HCT116 (cell line): ENCODE measurements around the gene MAML3.

Experiments used
- EZH2 ChIP-seq: fragments of 200-600 bp; sonication (generic); IDR thresholded peaks from 2 replicates; pipeline ENCODE4 v1.6.1; 2017; ENCODE audit warnings: antibody characterized with exemption, mixed run types
- EZH2phosphoT487 ChIP-seq: fragments of 200-600 bp; IDR thresholded peaks from 2 replicates; pipeline ENCODE4 v1.6.1; 2018; ENCODE audit warnings: antibody characterized with exemption, borderline replicate concordance
- POLR2A ChIP-seq: IDR thresholded peaks from 2 replicates; pipeline ENCODE4 v1.7.0; 2011; ENCODE audit warnings: borderline replicate concordance; ENCODE audit not compliant: insufficient read depth, insufficient read length; ENCODE audit errors: extremely low read depth
- POLR2AphosphoS5 ChIP-seq: IDR thresholded peaks from 2 replicates; pipeline ENCODE4 v1.6.1; 2011; ENCODE audit warnings: mild to moderate bottlenecking, low read depth, low read length, moderate library complexity
- SIN3A ChIP-seq: IDR thresholded peaks from 2 replicates; pipeline ENCODE4 v1.6.1; 2012; ENCODE audit warnings: low read depth
- SP1 ChIP-seq: IDR thresholded peaks from 2 replicates; pipeline ENCODE4 v1.6.1; 2012; ENCODE audit warnings: low read depth
- TCF7L2 ChIP-seq: IDR thresholded peaks from 2 replicates; pipeline ENCODE4 v1.7.0; 2011; ENCODE audit warnings: borderline replicate concordance, inconsistent platforms; ENCODE audit not compliant: insufficient read depth, insufficient read length; ENCODE audit errors: extremely low read depth
- YY1 ChIP-seq: IDR thresholded peaks from 2 replicates; pipeline ENCODE4 v1.6.1; 2011; ENCODE audit warnings: low read length, low read depth, moderate library complexity, mild to moderate bottlenecking; ENCODE audit not compliant: insufficient replicate concordance; ENCODE audit errors: extremely low read depth
- ZNF274 ChIP-seq: fragments of 200-500 bp; sonication (Bioruptor generic); IDR thresholded peaks from 2 replicates; pipeline ENCODE4 v1.6.1; 2014; ENCODE audit warnings: mild to moderate bottlenecking, low read depth, low read length, inconsistent platforms
- TF ChIP-seq, protein P1 (sequence below), 3 experiments: fragments of 200-600 bp in 1 of 3; sonication (generic) in 1 of 3; IDR thresholded peaks in 2 of 3; conservative IDR thresholded peaks in 1 of 3; 2 replicates each; pipeline ENCODE4 v1.5.1; 2012 to 2017; ENCODE audit warnings: low read depth in 2 of 3, low read length in 2 of 3, antibody characterized with exemption in 1 of 3, borderline replicate concordance in 1 of 3, control low read depth in 1 of 3, mild to moderate bottlenecking in 1 of 3, mixed read lengths in 1 of 3, mixed run types in 1 of 3, moderate library complexity in 1 of 3; ENCODE audit not compliant: insufficient read depth in 1 of 3

DNA sequence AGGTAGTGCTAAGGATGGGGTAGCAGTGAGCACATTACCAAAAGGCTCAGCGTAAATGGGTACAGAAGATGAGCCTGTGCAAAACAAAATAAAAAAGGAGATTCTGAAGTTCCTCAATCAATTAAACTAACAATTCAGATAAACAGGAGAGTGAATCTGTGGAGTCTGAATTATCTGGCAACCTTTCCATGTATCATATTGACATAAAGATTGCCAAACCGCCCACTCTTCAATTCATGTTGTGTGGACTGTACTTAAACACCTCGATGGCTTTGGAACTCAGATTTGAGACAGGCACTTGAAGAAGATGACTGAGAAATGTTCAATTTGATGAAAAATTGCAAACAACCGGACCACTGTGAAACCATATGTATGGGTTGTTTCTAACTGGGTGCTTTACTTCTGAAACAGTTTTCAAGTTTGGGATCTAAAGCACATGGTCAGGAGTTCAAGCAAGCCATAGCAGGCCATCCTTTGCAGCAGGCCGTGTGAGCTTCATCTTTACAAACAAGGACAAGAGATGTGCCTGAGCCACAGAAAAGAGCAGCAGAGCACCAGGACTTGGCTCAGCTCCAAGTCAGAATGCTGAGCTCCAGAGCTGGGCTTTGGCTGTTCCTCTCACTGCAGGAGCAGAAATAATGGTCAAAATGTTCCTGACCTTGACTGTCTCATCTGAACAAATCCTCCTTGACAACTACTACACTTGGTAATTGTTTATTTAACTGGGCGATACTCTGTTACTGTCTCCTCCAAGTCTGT lies 380.2 kb downstream of the MAML3 start:
- TF ChIP-seq POLR2AphosphoS5 (no peak), EZH2phosphoT487 (no peak), TCF7L2 (no peak), POLR2A (no peak), SIN3A (no peak), EZH2 (no peak), YY1 (no peak), SP1 (no peak), ZNF274 (no peak)
- TF ChIP-seq, protein P1, sequence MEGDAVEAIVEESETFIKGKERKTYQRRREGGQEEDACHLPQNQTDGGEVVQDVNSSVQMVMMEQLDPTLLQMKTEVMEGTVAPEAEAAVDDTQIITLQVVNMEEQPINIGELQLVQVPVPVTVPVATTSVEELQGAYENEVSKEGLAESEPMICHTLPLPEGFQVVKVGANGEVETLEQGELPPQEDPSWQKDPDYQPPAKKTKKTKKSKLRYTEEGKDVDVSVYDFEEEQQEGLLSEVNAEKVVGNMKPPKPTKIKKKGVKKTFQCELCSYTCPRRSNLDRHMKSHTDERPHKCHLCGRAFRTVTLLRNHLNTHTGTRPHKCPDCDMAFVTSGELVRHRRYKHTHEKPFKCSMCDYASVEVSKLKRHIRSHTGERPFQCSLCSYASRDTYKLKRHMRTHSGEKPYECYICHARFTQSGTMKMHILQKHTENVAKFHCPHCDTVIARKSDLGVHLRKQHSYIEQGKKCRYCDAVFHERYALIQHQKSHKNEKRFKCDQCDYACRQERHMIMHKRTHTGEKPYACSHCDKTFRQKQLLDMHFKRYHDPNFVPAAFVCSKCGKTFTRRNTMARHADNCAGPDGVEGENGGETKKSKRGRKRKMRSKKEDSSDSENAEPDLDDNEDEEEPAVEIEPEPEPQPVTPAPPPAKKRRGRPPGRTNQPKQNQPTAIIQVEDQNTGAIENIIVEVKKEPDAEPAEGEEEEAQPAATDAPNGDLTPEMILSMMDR (IDR thresholded peaks at IDR 0.05 in 2 of 3, conservative IDR thresholded peaks at IDR 0.05 in 1 of 3; ENCODE audit: borderline replicate concordance in 1 of 3, insufficient read depth in 1 of 3, low read depth in 2 of 3, low read length in 2 of 3): no peak
